Spleen (tissue), 11 donors: ENCODE results near the gene HBA2. TPM values are rescaled to one million over a fixed set of nuclear protein-coding genes. Genes with fewer than 3 reads are reported as not detected.
"Not testable (repeated sequence)": the region's sequence is repeated elsewhere in the genome, so short reads cannot be mapped to it uniquely, and the experiment has no call there.

Source experiments
- DNase-seq: peaks from one replicate; pipeline ENCODE4 v3.0.0-alpha.2; 2020
- H3K27ac ChIP-seq, 8 donors: fragments of 200-600 bp; sonication (generic) in 7 of 8; 1 replicate in 4 of 8; 2 replicates in 4 of 8; pipeline versions ENCODE4 v1.5.0 to v1.8.0; 2016 to 2021; ENCODE audit warnings: inconsistent platforms in 4 of 8, mild to moderate bottlenecking in 4 of 8, moderate library complexity in 1 of 8
- H3K27me3 ChIP-seq, 7 donors: fragments of 200-600 bp; sonication (generic) in 6 of 7; replicated peaks in 1 of 7; 1 replicate in 4 of 7; 2 replicates in 3 of 7; pipeline versions ENCODE4 v1.5.0 to v1.8.0; 2016 to 2021; ENCODE audit warnings: inconsistent platforms in 3 of 7, mild to moderate bottlenecking in 1 of 7
- H3K36me3 ChIP-seq, 6 donors: fragments of 200-600 bp; sonication (generic) in 5 of 6; 1 replicate in 4 of 6; 2 replicates in 2 of 6; pipeline versions ENCODE4 v1.5.0 to v1.8.0; 2016 to 2021; ENCODE audit warnings: inconsistent platforms in 2 of 6
- H3K4me1 ChIP-seq, 6 donors: fragments of 200-600 bp; sonication (generic) in 5 of 6; 1 replicate in 3 of 6; 2 replicates in 3 of 6; pipeline versions ENCODE4 v1.5.0 to v1.8.0; 2016 to 2021; ENCODE audit warnings: inconsistent platforms in 3 of 6
- H3K4me3 ChIP-seq, 8 donors: fragments of 200-600 bp; sonication (generic) in 7 of 8; 1 replicate in 4 of 8; 2 replicates in 4 of 8; pipeline versions ENCODE4 v1.5.0 to v1.8.0; 2016 to 2021; ENCODE audit warnings: inconsistent platforms in 4 of 8, mild to moderate bottlenecking in 4 of 8, moderate library complexity in 2 of 8
- H3K9me3 ChIP-seq, 8 donors: fragments of 200-600 bp; sonication (generic) in 7 of 8; 1 replicate in 4 of 8; 2 replicates in 4 of 8; pipeline versions ENCODE4 v1.5.0 to v1.8.0; 2016 to 2021; ENCODE audit warnings: inconsistent platforms in 4 of 8
- CTCF ChIP-seq, 11 experiments: fragments of 200-600 bp in 7 of 11; fragments of 450-650 bp in 4 of 11; sonication (generic) in 4 of 11; IDR thresholded peaks in 8 of 11; conservative IDR thresholded peaks in 3 of 11; 1 replicate in 7 of 11; 2 replicates in 4 of 11; pipeline versions ENCODE4 v1.4.0 to v1.8.0; 2016 to 2021; ENCODE audit warnings: antibody characterized with exemption in 11 of 11, inconsistent platforms in 4 of 11, mild to moderate bottlenecking in 1 of 11
- POLR2A ChIP-seq, 3 donors: fragments of 450-650 bp; IDR thresholded peaks; one replicate each; pipeline ENCODE4 v1.5.1; 2017; ENCODE audit warnings: antibody characterized with exemption in 3 of 3, mild to moderate bottlenecking in 1 of 3
- POLR2AphosphoS5 ChIP-seq, 3 donors: sonication (generic); formaldehyde crosslinking; IDR thresholded peaks; one replicate each; pipeline ENCODE4 v1.5.1; 2017; ENCODE audit warnings: antibody characterized with exemption in 3 of 3
- WGBS, 5 donors: extraction: QIAGEN DNeasy Blood & Tissue Kit in 3 of 5; methylation state at CpG; one replicate each; pipeline versions ENCODE4 v1.1.5 to v1.1.7; 2013 to 2018; 5-methylcytosine and 5-hydroxymethylcytosine counted together
- intact Hi-C: fragments of 100-400 bp; cut with DNase I; formaldehyde crosslinking; loops from one replicate; pipeline ENCODE4 v1.15.0; 2023; ENCODE audit warnings: low total_unique reads
- polyA plus RNA-seq, 3 donors: library from polyadenylated mRNA; stranded (reverse); fragments of 200-250 nt; gene quantifications; one replicate each; pipeline ENCODE4 v1.2.1, GENCODE V29; 2013
- total RNA-seq, 7 donors: library from RNA; depleted of rRNA in 3 of 7; stranded (reverse); fragments of >200 nt in 3 of 7; fragmentation: NEBNext Ultra II Directional in 4 of 7; extraction: Animal tissue kit (Norgen Biotek cat#: 25700) in 4 of 7; gene quantifications; one replicate each; pipeline versions ENCODE4 v1.1.0 to v1.2.1, GENCODE V29; 2016 to 2021
- donor health status: healthy with polysubstance abuse.
- donor health status: DM: no; HTN: no; CAD: no; lungs with moderate emphysema.
- donor health status: DM: no; HTN: no; CAD: no.
- donor health status: Bipolar disorder and iron deficiency.
- donor health status: healthy.
- donor health status: DM: no; HTN: no; CAD: no.
- donor health status: DM: yes; HTN: yes; CAD: no.

The HBA2 gene
- total and polyA plus RNA-seq, 10 donors: 256 to 16,395 (median 3,722) TPM

- intact Hi-C loops: no loop called here
- 92 to 99% (median 95%) methylated on average over 14 to 15 of the region's 15 CpGs for WGBS, 5 donors
- Histone ChIP-seq H3K36me3 (peaks cover 8 to 100% (median 99%) of the 10 kb centered on the region in 6 donors), H3K27me3 (no peaks in the 10 kb centered on the region), H3K27ac (no peak overlapping the region), H3K9me3 (no peaks in the 10 kb centered on the region), H3K4me3 (no peak overlapping the region), H3K4me1 (no peaks in the 10 kb centered on the region)
- no peak for DNase-seq
- TF ChIP-seq POLR2AphosphoS5 (IDR thresholded peaks at IDR 0.05) (no peak), CTCF (IDR thresholded peaks at IDR 0.05 in 8 of 11, conservative IDR thresholded peaks at IDR 0.05 in 3 of 11) (no peak), POLR2A (IDR thresholded peaks at IDR 0.05) (no peak)
These were observed 20.8 kb downstream of the HBA2 start for GRCh38 chr16:193441-193840.

- TF ChIP-seq CTCF (IDR thresholded peaks at IDR 0.05 in 8 of 11, conservative IDR thresholded peaks at IDR 0.05 in 3 of 11) (no peak), POLR2A (IDR thresholded peaks at IDR 0.05) (no peak), POLR2AphosphoS5 (IDR thresholded peaks at IDR 0.05) (no peak)
- 90 to 99% (median 94%) methylated on average over 6 of the region's 6 CpGs for WGBS, 5 donors
- H3K36me3 ChIP-seq: peaks cover 8 to 100% (median 99%) of the 10 kb centered on the region in 6 donors
These were observed 21.8 kb downstream of the HBA2 start for GRCh38 chr16:194516-194915.

GRCh38 chr16:200388-200787, 27.7 kb downstream of the HBA2 start:
- H3K27ac ChIP-seq: no peak overlapping the region
- H3K9me3 ChIP-seq: no peaks in the 10 kb centered on the region
- no peaks in the 10 kb centered on the region for H3K4me1 ChIP-seq
- peaks cover 0 to 100% (median 96%) of the 10 kb centered on the region in 6 donors for H3K36me3 ChIP-seq
- TF ChIP-seq POLR2A (IDR thresholded peaks at IDR 0.05) (no peak), POLR2AphosphoS5 (IDR thresholded peaks at IDR 0.05) (no peak), CTCF (IDR thresholded peaks at IDR 0.05 in 8 of 11, conservative IDR thresholded peaks at IDR 0.05 in 3 of 11) (no peak)
- no peak for DNase-seq
- H3K27me3 ChIP-seq: no peaks in the 10 kb centered on the region
- intact Hi-C loops: no loop called here
- H3K4me3 ChIP-seq: no peak overlapping the region
- 91 to 99% (median 96%) methylated on average over 5 of the region's 5 CpGs for WGBS, 5 donors

More at GRCh38 chr16:194516-194915, 21.8 kb downstream of the HBA2 start:
- no peak overlapping the region for H3K4me3 ChIP-seq
- no peak overlapping the region for H3K27ac ChIP-seq
- H3K4me1 ChIP-seq: no peaks in the 10 kb centered on the region
- H3K9me3 ChIP-seq: no peaks in the 10 kb centered on the region
- DNase-seq: no peak
- intact Hi-C loops: no loop called here
- no peaks in the 10 kb centered on the region for H3K27me3 ChIP-seq

- Histone ChIP-seq H3K9me3 (no peaks in the 10 kb centered on the region), H3K4me1 (no peaks in the 10 kb centered on the region), H3K27me3 (no peaks in the 10 kb centered on the region), H3K36me3 (peaks cover 6 to 100% (median 96%) of the 10 kb centered on the region in 6 donors), H3K27ac (no peak overlapping the region), H3K4me3 (no peak overlapping the region)
- TF ChIP-seq POLR2A (IDR thresholded peaks at IDR 0.05) (no peak), CTCF (IDR thresholded peaks at IDR 0.05 in 8 of 11, conservative IDR thresholded peaks at IDR 0.05 in 3 of 11) (no peak), POLR2AphosphoS5 (IDR thresholded peaks at IDR 0.05) (no peak)
- intact Hi-C loops: no loop called here
- WGBS, 5 donors: 95 to 99% (median 96%) methylated on average over 4 of the region's 4 CpGs
- DNase-seq: peak; percentile 15
These were observed 30.6 kb downstream of the HBA2 start for GRCh38 chr16:203246-203645.

- H3K9me3 ChIP-seq, H3K27me3 ChIP-seq, H3K27ac ChIP-seq, H3K4me3 ChIP-seq, H3K4me1 ChIP-seq, intact Hi-C loops: not testable (repeated sequence)
- peaks cover 6 to 100% (median 95%) of the 10 kb centered on the region in 6 donors for H3K36me3 ChIP-seq
- WGBS, 5 donors: 88 to 99% (median 94%) methylated on average over 9 of the region's 9 CpGs
- DNase-seq: peak; percentile 5
These were observed 31.4 kb downstream of the HBA2 start for GRCh38 chr16:204046-204445.

GRCh38 chr16:209359-209758, 36.7 kb downstream of the HBA2 start:
- H3K36me3 ChIP-seq: peaks cover 6 to 100% (median 94%) of the 10 kb centered on the region in 6 donors
- H3K4me1 ChIP-seq, H3K4me3 ChIP-seq, intact Hi-C loops, H3K27me3 ChIP-seq, H3K27ac ChIP-seq, H3K9me3 ChIP-seq, DNase-seq: not testable (repeated sequence)
- 90 to 95% (median 93%) methylated on average over 4 of the region's 4 CpGs for WGBS, 5 donors
